Measurements from ENCODE around the gene EDA.

GRCh38 chrX:69613946-69614345 lies 2.0 kb upstream of the EDA start:
- TF ChIP-seq CTCF (IDR thresholded peaks at IDR 0.05; ENCODE audit: low read depth, low read length, poor library complexity, severe bottlenecking) (no peak), EZH2phosphoT487 (IDR thresholded peaks at IDR 0.05; ENCODE audit: borderline replicate concordance, low read length) (no peak)

All from DOHH2 (cell line).